Middle frontal gyrus (tissue), 1 donor: Measurements from ENCODE around the gene METTL9.
"Not testable (repeated sequence)": the region's sequence is repeated elsewhere in the genome, so short reads cannot be mapped to it uniquely, and the experiment has no call there.

Experiments
- DNase-seq: peaks from one replicate; pipeline ENCODE4 v3.0.0-alpha.2; 2015; ENCODE audit warnings: low spot score; ENCODE audit errors: extremely low spot score

The METTL9 gene

DNA sequence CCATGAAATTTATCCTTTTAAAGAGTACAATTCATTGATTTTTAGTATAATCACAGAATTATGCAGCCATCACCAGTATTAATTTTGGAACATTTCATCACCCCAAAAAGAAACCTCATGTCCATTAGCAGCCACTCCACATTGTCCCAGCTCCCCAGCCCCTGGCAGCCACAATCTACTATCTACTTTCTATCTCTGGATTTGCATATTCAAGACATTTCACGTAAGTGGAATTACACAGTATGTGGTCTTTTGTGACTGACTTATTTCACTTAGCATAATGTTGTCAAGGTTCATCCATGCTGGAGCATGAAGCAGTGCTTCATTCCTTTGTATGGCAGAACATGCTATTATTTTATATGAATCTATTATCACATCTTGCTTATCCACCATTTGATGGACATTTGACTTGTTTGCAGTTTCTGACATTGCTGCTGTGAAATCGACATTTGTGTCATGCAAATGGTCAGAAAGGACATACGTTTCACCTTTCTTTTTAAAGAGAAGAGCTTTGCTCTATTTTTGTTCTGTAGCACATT is 10.7 kb downstream of the METTL9 start:
- no peak for DNase-seq

DNA sequence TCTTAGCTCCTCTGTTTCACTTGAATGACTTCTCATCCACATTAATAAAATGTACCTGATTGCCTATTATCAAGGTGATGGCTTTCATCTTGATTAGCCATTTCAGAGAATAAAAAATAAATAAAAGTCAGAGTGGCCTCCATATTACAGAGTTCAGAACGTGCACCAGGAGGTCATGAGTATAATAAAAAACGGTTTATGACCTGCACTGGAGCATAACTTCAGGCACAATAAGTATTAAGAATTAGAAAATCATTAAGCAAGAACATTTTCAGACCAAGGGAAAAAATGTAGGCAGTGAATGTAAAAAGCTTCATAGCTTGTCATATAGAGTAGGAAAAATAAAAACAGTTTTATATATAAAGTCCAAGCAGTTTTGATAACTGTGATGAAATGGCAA is 11.4 kb downstream of the METTL9 start:
- no peak for DNase-seq

DNA sequence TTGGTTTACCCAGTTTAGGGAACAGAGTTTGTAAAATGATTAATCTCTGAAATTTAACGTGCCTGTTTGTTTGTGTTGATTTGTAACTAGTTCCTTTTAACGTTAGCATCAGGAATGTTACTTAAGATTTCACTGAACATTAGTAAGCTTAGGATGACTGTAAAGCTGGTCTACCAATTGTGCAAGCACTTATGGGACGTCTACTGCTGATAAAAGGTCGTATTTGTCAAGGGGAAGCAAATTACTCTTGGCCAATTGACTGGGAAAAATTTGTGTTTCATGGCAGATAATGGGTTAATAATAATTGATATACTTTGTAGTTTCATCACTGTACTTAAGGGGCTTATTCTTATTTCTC is 11.8 kb downstream of the METTL9 start:
- DNase-seq = no peak

DNA sequence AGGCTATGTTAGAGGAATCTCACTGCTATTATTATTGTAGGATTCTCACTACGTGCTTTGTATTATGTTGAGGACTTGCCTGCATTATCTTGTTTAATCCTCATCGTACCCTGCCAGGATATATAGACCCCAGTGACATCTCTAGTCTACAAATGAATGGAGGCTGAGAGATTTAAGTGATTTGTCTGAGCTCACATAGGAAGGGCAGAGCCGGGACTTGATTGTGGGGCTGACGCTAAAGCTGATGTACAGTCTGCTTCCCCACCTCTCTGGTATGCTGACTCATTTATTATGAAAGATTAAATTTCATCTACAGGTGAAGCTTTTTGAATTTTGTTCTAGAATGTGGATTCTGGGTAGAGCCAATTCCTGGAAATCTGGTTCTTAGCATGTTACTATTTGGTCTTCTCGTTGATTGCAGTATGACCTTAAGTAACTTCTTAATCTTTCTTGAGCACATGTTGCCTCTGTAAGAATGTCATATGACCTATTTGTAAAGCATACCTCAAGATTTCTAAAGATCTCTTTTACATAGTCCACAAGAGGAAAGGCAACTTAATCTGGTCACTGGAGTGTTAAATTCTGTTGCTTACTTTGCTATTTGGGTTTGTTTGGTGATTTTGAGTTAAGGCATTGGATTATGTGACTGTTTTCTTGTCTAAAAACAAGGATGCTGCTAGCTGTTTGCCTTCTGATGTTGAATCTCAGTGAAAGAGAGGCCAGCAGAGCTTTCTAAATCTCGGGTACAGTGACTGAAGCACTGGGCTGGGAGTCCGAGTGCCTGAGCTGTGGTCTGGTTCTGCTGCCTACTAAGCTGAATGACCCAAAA is 12.4 kb downstream of the METTL9 start:
- DNase-seq = no peak

DNA sequence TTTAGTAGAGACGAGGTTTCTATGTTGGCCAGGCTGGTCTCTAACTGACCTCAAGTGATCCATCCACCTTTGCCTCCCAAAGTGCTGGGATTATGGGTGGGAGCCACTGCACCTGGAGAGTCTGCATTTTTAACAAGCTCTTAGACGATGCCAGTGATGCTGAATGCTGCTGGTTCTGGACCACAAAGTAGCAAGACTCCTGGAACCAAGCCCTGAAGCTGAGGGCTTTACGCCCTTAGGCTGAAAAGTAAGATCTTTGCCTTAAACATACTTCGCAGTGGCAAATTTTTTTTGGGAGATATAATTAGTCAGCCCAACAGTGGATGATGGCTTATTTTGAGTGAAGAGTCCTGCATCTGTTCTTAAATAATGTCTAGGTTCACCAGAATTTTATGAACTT is 14.0 kb downstream of the METTL9 start:
- no peak for DNase-seq

DNA sequence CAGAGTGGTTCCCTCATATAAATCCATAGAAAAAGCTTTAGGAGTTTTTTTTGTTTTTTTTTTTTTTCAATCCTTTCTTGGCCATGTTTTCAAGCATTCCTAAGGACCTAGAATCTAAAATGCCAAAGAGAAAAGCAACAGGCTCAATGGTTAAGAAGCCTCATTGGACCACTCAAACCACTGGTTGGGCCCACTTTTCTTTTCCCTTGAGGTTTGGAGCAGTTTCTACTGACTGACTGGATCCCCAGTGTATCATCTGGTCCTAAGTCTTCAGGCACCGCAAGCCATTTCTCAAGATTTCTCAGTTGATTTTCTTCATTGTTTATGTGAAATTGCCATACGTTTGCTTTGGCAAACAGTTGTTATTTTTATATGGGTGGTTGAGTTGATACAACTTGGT is 14.4 kb downstream of the METTL9 start:
- DNase-seq = no peak

DNA sequence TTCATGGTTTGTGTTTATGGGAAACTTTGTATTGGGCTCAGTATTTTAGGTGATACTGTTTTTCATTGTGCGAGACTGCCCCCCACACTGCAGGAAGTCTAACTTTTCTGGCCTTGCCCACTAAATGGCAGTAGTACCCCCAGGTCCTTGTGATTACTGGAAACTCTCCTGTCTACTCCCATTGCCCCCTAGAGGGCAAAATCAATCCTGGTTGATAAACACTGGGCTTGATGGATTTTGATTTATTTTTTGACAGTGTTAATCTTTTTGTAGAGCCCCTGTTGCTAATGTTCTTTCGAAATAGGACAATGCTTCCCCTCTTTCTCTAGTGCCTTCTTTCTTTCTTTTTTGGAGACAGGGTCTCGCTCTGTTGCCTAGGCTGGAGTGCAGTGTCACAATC is 15.5 kb downstream of the METTL9 start:
- DNase-seq = no peak

DNA sequence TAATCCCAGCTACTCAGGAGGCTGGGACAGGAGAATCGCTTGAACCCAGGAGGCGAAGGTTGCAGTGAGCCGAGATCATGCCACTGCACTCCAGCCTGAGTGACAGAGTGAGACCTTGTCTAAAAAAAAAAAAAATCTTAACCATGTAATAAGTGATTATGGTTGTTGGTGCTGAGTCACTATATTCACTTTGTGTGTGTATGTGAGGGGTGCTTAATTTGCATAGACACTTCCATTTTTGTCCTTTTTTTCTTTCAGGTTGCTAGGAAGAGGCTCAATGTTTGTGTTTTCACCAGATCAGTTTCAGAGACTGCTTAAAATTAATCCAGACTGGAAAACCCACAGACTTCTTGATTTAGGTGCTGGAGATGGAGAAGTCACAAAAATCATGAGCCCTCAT is 18.2 kb downstream of the METTL9 start:
- DNase-seq = no peak

DNA sequence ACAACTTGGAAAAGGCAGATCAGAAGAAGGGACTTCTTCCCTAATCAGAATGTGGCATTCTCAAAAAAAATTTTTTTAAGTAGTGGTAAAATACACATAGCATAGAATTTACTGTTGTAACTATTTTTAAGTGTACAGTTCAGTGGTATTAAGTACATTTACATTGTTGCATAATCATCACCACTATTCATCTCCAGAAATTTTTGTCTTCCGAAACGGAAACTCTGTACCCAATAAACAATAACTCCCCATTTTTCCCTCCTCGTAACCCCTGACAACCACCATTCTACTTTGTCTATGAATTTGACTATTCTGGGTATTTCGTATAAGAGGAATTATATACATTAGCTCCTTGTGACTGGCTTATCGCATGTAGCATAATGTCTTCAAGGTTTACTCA is 18.9 kb downstream of the METTL9 start:
- no peak for DNase-seq

DNA sequence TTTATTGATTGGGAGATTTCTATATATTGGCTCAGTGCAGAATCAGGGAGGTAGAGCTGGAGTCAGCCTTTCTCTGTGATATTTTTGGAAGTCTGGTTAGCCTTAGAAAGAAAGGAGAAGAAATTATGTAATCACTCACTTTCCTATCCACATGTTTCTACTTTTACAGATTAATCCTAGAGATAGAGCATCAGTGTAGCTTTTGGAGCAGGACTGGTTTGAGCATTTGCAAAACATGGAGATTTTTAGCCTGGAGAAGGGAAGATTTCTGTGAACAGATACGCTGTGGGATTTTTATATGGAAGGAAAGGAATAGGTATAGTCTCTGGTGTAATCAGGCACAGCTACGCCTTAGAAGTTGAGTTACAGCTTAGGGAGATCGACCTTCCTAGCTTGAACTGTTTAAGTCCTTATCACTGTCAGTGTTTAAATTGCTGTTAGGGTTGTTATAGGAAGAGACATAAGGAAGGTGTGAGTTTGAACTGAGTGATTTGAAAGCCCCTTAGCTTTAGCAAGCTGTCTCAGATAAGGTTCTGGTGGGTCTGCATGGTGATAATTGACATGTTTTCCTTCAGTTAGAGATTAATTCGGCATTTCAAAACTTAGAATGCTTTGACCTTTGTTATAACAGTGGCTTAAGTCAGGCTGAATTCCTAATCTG is 20.5 kb downstream of the METTL9 start:
- DNase-seq = peak; percentile 54

DNA sequence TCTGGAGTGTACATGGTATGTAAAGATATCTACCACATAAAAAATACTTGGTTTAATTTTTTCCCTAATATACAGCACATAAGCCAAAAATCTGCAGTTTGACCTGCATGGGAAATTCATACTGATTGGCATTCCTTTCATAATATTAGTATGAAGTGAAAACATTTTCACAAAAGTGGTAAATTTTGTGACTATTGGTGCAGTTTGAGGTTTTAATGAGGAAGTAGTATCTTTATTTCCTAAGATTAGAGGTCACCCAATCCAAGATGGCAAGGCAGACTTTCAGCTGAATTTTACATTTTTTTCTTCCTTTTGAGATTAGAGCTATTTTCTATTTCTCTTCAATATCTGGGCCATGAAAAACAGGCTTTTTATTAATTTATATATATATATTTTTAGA is 21.2 kb downstream of the METTL9 start:
- DNase-seq = no peak

DNA sequence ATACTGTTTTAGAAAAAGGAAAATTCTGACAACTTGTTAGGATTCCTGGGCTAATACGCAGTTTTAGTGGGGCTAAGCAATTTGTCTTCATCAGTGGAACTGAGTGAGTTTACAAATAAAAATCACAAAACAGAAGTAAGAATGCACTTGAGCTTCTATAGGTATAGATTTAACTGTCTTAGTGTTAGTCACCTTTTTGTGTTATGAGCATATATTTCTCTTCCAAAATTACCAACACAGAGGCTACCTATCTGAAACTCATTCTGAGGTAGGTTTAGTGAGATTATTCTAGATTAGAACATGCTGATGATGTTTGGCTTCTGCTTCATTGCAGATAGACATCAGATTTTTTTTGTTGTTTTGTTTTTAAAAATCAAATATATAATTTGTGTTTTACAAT is 23.2 kb downstream of the METTL9 start:
- no peak for DNase-seq

DNA sequence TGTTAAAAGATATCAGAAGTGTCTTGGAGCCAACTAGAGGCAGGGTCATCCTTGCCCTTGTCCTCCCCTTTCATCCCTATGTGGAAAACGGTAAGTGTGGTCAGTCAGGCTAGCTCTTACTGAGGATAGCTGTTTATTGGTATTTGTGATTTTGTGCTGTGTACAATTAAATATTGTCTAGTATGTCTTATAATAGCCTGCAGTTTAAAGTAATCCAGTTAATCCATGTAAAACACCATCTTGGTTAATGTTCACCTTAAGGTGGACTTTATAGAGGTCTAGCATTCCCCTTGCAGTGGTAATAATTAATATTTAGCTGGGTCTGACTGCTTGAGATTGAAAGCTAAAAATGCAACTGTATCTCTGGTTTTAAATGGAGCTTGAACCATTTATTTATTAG is 25.6 kb downstream of the METTL9 start:
- DNase-seq = no peak

DNA sequence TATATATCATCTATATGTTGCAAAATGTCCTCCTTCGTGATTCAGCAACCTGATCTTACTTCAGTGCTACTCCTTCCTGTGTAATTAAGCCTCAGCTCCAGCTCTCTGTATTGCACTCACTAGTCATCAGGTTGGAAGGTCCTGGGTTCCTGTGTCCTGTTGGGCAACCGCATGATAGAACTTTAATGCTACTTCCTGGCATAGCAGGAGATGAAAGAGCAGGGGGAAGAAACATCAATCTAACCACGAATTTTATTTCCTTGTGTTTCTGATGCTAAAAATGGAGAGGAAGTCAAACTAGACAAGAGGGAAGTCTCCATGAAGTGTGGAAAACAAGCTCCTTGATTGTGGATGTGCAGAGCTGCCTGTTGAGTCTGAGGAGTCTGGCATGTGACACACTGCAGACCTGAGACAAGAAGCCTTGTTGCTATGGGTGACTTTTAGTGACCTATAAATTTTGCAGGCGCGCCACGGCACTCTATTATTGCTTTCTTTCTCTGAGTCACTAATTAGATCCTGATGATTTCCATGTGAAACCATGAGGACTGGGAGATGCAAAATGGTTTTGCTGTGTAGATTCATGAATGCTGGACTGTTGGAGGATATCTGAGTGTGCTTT is 27.4 kb downstream of the METTL9 start:
- no peak for DNase-seq

DNA sequence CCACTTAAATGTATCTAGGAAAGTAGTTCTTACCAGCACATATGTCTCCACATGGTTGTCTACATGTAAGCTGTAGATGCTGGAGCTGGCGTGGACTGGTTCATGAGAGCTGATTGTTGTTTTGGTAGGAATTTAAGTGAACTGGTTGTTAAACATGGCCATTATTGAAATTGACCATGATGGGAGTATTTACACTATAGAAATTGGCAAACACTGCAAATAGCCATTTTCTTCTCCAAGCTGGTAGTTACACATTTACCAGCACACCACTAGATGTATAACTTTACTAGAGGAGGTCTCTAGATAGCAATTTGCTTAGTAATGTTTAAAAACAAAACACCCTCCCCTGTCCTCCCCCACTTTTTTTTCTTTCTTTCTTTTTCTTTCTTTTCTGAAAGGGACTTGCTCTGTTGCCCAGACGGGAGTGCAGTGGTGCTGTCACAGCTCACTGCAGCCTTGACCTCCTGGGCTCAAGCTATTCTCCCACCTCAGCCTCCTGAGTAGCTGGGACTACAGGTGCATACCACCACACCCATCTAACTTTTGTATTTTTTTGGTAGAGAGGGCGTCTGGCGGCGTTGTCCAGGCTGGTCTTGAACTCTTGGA is 28.8 kb downstream of the METTL9 start:
- no peak for DNase-seq

DNA sequence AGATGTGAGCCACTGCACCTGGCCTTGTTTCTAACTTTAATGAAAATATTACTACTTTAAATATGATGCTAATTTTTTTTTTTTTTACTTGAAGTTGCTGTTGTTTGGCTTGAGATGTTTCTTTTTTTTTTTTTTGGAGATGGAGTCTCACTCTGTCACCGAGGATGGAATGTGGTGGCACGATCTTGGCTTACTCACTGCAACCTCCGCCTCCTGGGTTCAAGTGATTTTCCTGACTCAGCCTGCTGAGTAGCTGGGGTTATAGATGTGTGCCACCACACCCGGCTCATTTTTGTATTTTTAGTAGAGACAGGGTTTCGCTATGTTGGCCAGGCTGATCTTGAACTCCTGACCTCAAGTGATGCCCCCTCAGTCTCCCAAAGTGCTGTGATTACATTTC is 29.4 kb downstream of the METTL9 start:
- DNase-seq = no peak

DNA sequence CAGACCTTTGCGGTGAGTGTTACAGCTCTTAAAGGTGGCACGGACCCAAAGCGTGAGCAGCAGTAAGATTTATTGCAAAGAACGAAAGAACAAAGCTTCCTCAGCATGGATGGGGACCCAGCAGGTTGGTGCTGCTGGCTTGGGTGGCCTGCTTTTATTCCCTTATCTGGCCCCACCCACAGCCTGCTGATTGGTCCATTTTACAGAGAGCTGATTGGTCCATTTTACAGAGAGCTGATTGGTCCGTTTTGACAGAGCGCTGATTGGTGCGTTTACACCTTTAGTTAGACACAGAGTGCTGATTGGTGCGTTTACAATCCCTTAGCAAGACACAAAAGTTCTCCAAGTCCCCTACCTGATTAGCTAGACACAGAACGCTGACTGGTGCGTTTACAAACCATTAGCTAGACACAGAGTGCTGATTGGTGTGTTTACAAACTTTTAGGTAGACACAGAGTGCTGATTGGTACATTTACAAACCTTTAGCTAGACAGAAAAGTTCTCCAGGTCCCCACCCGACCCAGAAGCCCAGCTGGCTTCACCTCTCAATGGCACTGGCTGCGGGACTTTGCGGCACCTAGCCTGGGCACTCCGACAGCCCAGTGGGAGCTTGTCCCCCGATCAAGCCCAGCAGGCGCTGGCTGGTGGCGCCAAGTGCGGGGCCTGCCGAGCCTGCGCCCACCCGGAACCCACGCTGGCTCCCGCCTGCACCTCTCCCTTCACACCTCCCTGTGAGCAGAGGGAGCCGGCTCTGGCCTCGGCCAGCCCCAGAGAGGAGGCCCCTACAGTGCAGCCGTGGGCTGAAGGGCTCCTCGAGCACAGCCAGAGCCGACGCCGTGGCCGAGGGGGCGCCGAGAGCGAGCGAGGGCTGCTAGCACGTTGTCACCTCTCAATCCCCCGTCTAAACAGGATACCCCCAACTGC is 30.5 kb downstream of the METTL9 start:
- not testable (repeated sequence) for DNase-seq

DNA sequence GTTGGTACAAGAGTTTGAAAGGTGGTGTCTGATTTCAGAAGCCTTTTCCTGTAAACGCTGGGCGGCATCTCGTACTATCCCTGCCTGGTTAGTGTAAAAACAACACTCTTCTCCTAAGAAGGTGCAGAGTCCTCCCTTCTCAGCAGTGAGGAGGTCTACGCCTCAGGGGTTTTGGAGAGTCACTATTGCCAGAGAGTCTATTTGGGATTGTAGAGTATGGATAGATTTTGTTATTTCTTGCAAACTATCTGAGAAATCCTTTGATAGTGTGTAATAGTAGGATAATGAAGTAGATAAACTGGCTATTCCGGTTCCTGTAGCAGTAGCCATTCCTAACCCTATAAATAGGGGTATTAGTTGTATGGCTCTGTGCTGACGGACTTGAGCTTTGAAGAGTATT is 31.5 kb downstream of the METTL9 start:
- not testable (repeated sequence) for DNase-seq

DNA sequence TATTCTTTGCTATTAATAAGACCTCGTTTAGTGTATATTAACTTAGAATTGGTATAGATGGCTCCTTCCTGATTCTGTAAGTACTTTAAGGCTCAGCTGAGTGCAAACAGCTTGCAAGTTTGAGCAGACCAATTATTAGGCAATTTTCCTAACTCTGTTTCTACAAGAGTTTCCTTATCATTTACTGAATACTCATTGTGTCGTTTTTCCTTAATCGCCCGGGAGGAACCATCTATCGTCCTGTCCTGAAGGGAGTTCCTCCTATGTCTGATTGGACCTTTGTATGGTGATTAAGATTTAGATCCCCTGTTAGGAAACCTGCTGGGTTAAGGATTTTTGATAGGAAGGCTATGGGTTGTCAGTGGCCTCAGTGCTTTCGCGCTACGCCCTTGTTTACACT is 32.0 kb downstream of the METTL9 start:
- not testable (repeated sequence) for DNase-seq

DNA sequence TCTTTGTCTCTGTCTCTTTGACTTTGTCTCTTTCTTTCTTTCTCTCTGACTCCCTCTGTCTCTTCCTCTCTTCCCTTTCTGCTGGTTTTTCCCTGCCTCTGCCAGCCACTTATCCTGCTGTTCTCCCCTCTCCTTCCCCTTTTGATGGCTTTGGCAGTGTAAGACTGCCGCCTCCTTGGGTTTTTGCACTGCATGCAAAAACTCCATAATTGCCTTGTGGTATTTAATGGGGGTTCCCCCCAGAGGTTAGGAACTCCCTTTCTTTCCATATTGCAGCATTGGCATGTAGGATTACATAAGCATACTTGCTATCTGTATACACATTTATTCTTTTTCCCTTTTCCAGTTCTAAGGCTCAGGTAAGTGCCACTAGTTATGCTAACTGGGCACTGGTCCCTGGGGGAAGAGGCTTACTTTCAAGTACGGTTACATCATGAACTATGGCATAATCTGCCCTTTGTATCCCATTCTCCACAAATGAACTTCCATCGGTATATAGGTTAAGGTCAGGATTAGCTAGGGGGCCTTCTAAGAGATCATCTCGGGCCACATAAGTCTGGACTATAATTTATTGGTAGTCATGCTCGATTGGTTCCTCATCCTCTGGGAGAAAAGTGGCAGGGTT is 32.7 kb downstream of the METTL9 start:
- DNase-seq = not testable (repeated sequence)
